GM21528 (cell line): ENCODE data around the gene ADCY2.

Experiments
- ATAC-seq: cut with Tn5 transposase; IDR thresholded peaks from one replicate; pipeline ENCODE4 v1.9.1; 2021; ENCODE audit warnings: mild to moderate bottlenecking, moderate library complexity; ENCODE audit not compliant: unreplicated experiment, low FRiP score

ADCY2 gene

GRCh38 chr5:7705261-7705660 lies 309.3 kb downstream of the ADCY2 start:
- ATAC-seq = no peak

- no peak for ATAC-seq
Measured at GRCh38 chr5:7705736-7706135, 309.8 kb downstream of the ADCY2 start.

GRCh38 chr5:7706256-7706655 lies 310.3 kb downstream of the ADCY2 start:
- ATAC-seq = no peak

- no peak for ATAC-seq
Measured at GRCh38 chr5:7714119-7714518, 318.2 kb downstream of the ADCY2 start.

- no peak for ATAC-seq
Measured at GRCh38 chr5:7714697-7715096, 318.8 kb downstream of the ADCY2 start.

GRCh38 chr5:7717691-7718090 lies 321.8 kb downstream of the ADCY2 start:
- ATAC-seq = no peak

- ATAC-seq = no peak
Measured at GRCh38 chr5:7728076-7728475, 332.1 kb downstream of the ADCY2 start.

GRCh38 chr5:7741415-7742065 lies 345.6 kb downstream of the ADCY2 start:
- no peak for ATAC-seq

GRCh38 chr5:7742241-7742656 lies 346.3 kb downstream of the ADCY2 start:
- no peak for ATAC-seq

GRCh38 chr5:7745882-7746610 lies 350.1 kb downstream of the ADCY2 start:
- ATAC-seq = no peak

GRCh38 chr5:7747728-7748127 lies 351.8 kb downstream of the ADCY2 start:
- ATAC-seq = no peak

GRCh38 chr5:7749626-7750025 lies 353.7 kb downstream of the ADCY2 start:
- ATAC-seq = no peak

GRCh38 chr5:7751874-7752273 lies 355.9 kb downstream of the ADCY2 start:
- ATAC-seq = no peak

GRCh38 chr5:7753181-7753580 lies 357.2 kb downstream of the ADCY2 start:
- no peak for ATAC-seq

- no peak for ATAC-seq
Measured at GRCh38 chr5:7753596-7753995, 357.7 kb downstream of the ADCY2 start.

GRCh38 chr5:7754490-7754889 lies 358.6 kb downstream of the ADCY2 start:
- no peak for ATAC-seq

- ATAC-seq = peak; percentile 87
Measured at GRCh38 chr5:7754997-7755596, 359.2 kb downstream of the ADCY2 start.

GRCh38 chr5:7755958-7756357 lies 360.0 kb downstream of the ADCY2 start:
- no peak for ATAC-seq

GRCh38 chr5:7756453-7756852 lies 360.5 kb downstream of the ADCY2 start:
- ATAC-seq = no peak

GRCh38 chr5:7759257-7759871 lies 363.4 kb downstream of the ADCY2 start:
- no peak for ATAC-seq

GRCh38 chr5:7759951-7760580 lies 364.1 kb downstream of the ADCY2 start:
- ATAC-seq = no peak
